LHCN-M2 (cell line): ENCODE measurements around the gene BATF3. TPM values are rescaled to one million over a fixed set of nuclear protein-coding genes. Genes with fewer than 3 reads are reported as not detected.
A peak's percentile ranks its signal among the peaks of the same experiment; 100 is the strongest.
"Not testable (repeated sequence)": the region's sequence is repeated elsewhere in the genome, so short reads cannot be mapped to it uniquely, and the experiment has no call there.

Source experiments
- DNase-seq: peaks from one replicate; pipeline ENCODE4 v3.0.0-alpha.2; 2012; ENCODE audit warnings: low read depth
- total RNA-seq: library from RNA; depleted of rRNA; stranded (reverse); fragments of >200 nt; gene quantifications from 2 replicates; pipeline ENCODE4 v1.2.3, GENCODE V29; 2014

Gene BATF3
- total RNA-seq, 1 experiment from 2014 or later: 1.3 TPM

GRCh38 chr1:212664409-212665199, 35.0 kb downstream of the BATF3 start:
- DNase-seq: no peak

GRCh38 chr1:212658250-212658649, 41.4 kb downstream of the BATF3 start:
- not testable (repeated sequence) for DNase-seq

- DNase-seq: peak; percentile 22
These were observed 42.9 kb downstream of the BATF3 start for GRCh38 chr1:212656730-212657129.

GRCh38 chr1:212655668-212656440, 43.8 kb downstream of the BATF3 start:
- no peak for DNase-seq

GRCh38 chr1:212652609-212653008, 47.0 kb downstream of the BATF3 start:
- DNase-seq: no peak

- DNase-seq: no peak
These were observed 47.7 kb downstream of the BATF3 start for GRCh38 chr1:212651977-212652376.

GRCh38 chr1:212651521-212651920, 48.1 kb downstream of the BATF3 start:
- DNase-seq: no peak

GRCh38 chr1:212650228-212650627, 49.4 kb downstream of the BATF3 start:
- DNase-seq: no peak

- no peak for DNase-seq
These were observed 50.6 kb downstream of the BATF3 start for GRCh38 chr1:212649020-212649419.

GRCh38 chr1:212648431-212648830, 51.2 kb downstream of the BATF3 start:
- DNase-seq: no peak

GRCh38 chr1:212647004-212647403, 52.6 kb downstream of the BATF3 start:
- no peak for DNase-seq

- DNase-seq: no peak
These were observed 53.1 kb downstream of the BATF3 start for GRCh38 chr1:212646588-212646987.

GRCh38 chr1:212645546-212646543, 53.8 kb downstream of the BATF3 start:
- DNase-seq: no peak

GRCh38 chr1:212644866-212645545, 54.6 kb downstream of the BATF3 start:
- DNase-seq: no peak

GRCh38 chr1:212643877-212644276, 55.8 kb downstream of the BATF3 start:
- no peak for DNase-seq

GRCh38 chr1:212641956-212642355, 57.7 kb downstream of the BATF3 start:
- no peak for DNase-seq

GRCh38 chr1:212640223-212640878, 59.3 kb downstream of the BATF3 start:
- no peak for DNase-seq

- DNase-seq: not testable (repeated sequence)
These were observed 60.1 kb downstream of the BATF3 start for GRCh38 chr1:212639524-212639923.

GRCh38 chr1:212638492-212639151, 61.0 kb downstream of the BATF3 start:
- DNase-seq: peak; percentile 17

- DNase-seq: peak; percentile 29
These were observed 61.7 kb downstream of the BATF3 start for GRCh38 chr1:212637902-212638301.
